SJCRH30 (cell line): Measurements from ENCODE around the gene IL1RAPL2. TPM values are rescaled to one million over a fixed set of nuclear protein-coding genes. Genes with fewer than 3 reads are reported as not detected.
"Not testable (repeated sequence)": the region's sequence is repeated elsewhere in the genome, so short reads cannot be mapped to it uniquely, and the experiment has no call there.

Experiments
- DNase-seq, 2 experiments: peaks; one replicate each; pipeline ENCODE4 v3.0.0-alpha.2; 2015 to 2020
- H3K27ac ChIP-seq: fragments of 250-450 bp; sonication (Bioruptor Pico); 2 replicates; pipeline ENCODE4 v1.5.1; 2020; ENCODE audit warnings: mild to moderate bottlenecking, moderate library complexity
- H3K27me3 ChIP-seq: fragments of 250-450 bp; sonication (Bioruptor Pico); 2 replicates; pipeline ENCODE4 v1.5.1; 2020; ENCODE audit warnings: mild to moderate bottlenecking, moderate library complexity
- H3K36me3 ChIP-seq: fragments of 250-450 bp; sonication (Bioruptor Pico); 2 replicates; pipeline ENCODE4 v1.5.1; 2020; ENCODE audit warnings: mild to moderate bottlenecking, moderate library complexity
- H3K4me1 ChIP-seq: fragments of 250-450 bp; sonication (Bioruptor Pico); 2 replicates; pipeline ENCODE4 v1.5.1; 2020; ENCODE audit warnings: mild to moderate bottlenecking, moderate library complexity
- H3K4me3 ChIP-seq: fragments of 250-450 bp; sonication (Bioruptor Pico); 2 replicates; pipeline ENCODE4 v1.5.1; 2020; ENCODE audit warnings: mild to moderate bottlenecking, moderate library complexity
- H3K9me3 ChIP-seq: fragments of 250-450 bp; sonication (Bioruptor Pico); replicated peaks from 2 replicates; pipeline ENCODE4 v1.5.1; 2020; ENCODE audit warnings: mild to moderate bottlenecking, moderate library complexity
- total RNA-seq: library from RNA; depleted of rRNA; stranded (reverse); fragments of >200 nt; shearing (Covaris generic); gene quantifications from 2 replicates; pipeline ENCODE4 v1.2.3, GENCODE V29; 2014

Gene IL1RAPL2
- total RNA-seq, 1 experiment from 2014 or later, result 0.06 TPM

DNA sequence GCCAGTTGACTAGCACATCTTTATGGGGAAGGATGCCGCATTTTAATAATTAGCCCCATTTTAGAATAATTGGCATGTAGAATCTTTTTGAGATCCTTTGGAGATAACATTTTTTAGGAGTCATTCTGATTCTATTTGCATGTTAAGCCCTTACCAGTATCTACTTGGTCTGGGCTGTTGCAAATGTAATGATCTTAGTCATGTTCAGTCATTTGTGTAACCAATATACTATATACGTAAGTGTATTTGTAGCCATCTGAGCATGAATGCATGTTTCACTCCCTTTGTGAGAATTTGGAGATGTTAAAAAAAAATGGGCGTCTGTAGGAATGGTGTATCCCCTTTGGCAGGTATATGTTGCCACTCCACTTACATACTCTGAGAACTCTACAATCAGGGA is 535.4 kb downstream of the IL1RAPL2 start:
- Histone ChIP-seq H3K27ac (no peak overlapping the region), H3K9me3 (no peaks in the 10 kb centered on the region), H3K36me3 (no peaks in the 10 kb centered on the region), H3K27me3 (no peaks in the 10 kb centered on the region), H3K4me3 (no peak overlapping the region), H3K4me1 (no peaks in the 10 kb centered on the region)
- DNase-seq, result no peak

DNA sequence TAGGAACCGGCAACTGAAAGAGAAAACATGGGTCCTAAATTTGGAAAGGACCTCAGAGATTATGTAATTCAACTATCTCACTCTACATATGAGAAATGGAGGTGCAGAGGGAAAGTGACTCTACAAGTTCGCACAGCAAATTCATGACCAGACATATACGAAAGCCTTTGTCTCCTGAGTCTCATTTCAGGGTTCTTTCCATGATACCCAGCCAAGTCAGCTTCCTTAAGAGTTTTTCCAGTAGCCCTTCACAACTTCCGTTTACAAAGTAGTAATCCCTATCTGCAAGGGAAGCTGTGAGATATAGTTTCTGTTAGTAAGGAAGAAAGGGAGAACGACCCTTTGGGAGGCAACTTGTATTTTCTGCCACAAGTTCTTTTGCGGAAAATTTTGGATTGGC is 543.9 kb downstream of the IL1RAPL2 start:
- H3K4me3 ChIP-seq, result no peak overlapping the region
- H3K4me1 ChIP-seq, result no peaks in the 10 kb centered on the region
- H3K36me3 ChIP-seq, result no peaks in the 10 kb centered on the region
- DNase-seq, result no peak
- H3K27me3 ChIP-seq, result no peaks in the 10 kb centered on the region
- no peak overlapping the region for H3K27ac ChIP-seq
- H3K9me3 ChIP-seq, result no peaks in the 10 kb centered on the region

DNA sequence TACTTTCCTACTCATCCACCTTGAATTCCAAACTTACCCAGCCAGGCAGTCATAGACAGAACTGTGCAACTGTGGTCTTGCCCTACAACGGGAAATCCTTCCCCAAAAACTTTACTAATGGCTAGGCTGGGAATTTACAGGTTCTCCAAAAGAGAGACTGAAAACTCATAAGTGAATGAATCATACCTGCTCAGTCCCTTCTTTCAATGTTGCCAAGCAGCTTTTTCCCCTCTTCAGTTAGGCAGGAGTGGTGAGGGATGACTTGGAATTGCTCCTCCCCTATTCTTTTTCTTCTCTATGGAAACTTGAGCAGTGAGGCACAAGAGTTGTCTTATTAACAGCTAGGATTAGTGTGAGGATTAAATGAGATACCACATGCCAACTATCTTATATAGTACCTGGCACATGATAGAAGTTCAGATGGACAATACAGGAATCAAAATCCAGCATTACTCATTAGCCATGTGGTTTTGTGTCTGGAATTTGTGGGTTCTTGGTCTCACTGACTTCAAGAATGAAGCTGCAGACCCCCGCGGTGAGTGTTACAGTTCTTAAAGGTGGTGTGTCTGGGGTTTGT is 548.6 kb downstream of the IL1RAPL2 start:
- Histone ChIP-seq H3K4me3 (no peak overlapping the region), H3K27ac (no peak overlapping the region), H3K9me3 (no peaks in the 10 kb centered on the region), H3K36me3 (no peaks in the 10 kb centered on the region), H3K4me1 (no peaks in the 10 kb centered on the region), H3K27me3 (no peaks in the 10 kb centered on the region)
- DNase-seq, result no peak

DNA sequence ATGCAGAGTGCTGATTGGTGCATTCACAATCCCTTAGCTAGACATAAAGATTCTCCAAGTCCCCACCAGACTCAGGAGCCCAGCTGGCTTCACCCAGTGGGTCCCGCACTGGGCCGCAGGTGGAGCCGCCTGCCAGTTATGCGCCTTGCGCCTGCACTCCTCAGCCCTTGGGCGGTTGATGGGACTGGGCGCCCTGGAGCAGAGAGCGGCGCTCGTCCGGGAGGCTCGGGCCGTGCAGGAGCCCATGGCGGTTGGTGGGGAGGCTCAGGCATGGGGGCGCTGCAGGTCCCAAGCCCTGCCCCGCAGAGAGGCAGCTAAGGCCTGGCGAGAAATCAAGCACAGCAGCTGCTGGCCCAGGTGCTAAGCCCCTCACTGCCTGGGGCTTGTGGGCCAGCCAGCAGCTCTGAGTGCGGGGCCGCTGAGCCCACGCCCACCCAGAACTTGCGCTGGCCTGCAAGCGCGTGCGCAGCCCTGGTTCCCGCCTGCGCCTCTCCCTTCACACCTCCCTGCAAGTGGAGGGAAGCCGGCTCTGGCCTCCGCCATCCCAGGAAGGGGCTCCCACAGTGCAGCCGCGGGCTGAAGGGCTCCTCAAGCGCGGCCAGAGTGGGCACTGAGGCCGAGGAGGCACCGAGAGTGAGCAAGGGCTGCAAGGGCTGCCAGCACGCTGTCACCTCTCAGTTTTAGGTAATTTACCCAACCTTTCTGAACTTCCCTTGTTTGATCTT is 549.8 kb downstream of the IL1RAPL2 start:
- DNase-seq, H3K27ac ChIP-seq, H3K4me3 ChIP-seq, H3K4me1 ChIP-seq, H3K36me3 ChIP-seq, H3K9me3 ChIP-seq, H3K27me3 ChIP-seq: not testable (repeated sequence)

DNA sequence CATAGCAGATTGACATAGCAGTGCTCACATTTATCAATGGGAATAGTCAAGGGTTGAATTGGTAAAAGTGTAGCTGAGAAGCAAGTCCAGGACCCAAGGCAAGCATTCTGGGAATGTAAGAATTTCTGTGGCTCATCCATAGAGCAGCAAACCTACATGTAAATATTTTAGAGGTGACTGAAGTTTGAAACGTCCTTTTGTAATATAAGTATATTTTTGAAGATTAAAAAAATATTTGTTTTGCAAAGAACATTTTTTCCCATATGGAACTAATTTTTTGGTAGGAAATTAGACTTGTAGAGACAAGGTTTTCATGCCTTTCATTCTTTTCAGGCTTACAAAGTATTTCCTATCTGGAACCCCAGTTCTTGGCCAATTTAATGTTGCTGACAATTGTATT is 550.5 kb downstream of the IL1RAPL2 start:
- no peaks in the 10 kb centered on the region for H3K4me1 ChIP-seq
- H3K27ac ChIP-seq, result no peak overlapping the region
- no peaks in the 10 kb centered on the region for H3K36me3 ChIP-seq
- H3K9me3 ChIP-seq, result no peaks in the 10 kb centered on the region
- no peak for DNase-seq
- H3K27me3 ChIP-seq, result no peaks in the 10 kb centered on the region
- no peak overlapping the region for H3K4me3 ChIP-seq

DNA sequence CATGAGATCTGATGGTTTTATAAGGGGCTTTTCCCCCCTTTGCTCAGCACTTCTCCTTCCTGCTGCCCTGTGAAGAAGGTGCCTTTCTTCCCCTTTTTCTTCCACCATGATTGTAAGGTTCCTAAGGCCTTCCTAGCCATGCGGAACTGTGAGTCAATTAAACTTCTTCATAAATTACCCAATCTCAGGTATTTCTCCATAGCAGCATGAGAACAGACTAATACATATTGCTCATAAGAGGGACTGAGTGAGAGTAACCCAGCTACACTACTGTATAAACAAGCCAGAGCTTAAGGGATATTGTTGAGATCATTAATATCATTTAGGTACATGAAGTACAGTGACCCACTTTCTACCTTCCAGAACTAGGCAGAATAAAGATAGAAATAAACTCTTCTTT is 551.6 kb downstream of the IL1RAPL2 start:
- Histone ChIP-seq H3K4me3 (no peak overlapping the region), H3K9me3 (no peaks in the 10 kb centered on the region)
- no peak for DNase-seq

DNA sequence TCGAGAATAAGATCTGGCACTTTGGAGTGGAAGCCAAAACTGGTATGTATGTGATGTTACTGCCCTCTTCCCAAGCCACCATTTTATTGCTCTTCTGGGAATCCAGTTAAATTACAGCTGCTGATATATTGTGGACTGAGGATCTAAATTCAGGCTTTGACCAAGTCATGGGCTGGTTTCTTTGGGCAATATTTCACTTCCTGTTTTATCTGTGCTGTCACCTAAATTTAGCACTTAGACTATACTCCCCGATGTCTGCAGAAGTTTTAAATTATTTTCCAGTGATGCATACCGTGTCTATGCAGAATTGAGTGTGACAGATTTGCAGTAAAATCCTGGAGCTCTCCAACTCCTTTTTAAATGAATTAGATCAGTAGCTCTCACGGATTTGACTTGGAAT is 554.5 kb downstream of the IL1RAPL2 start:
- no peak for DNase-seq
- H3K4me3 ChIP-seq, result no peak overlapping the region
- H3K27ac ChIP-seq, result no peak overlapping the region
- H3K9me3 ChIP-seq, result no peaks in the 10 kb centered on the region
- no peaks in the 10 kb centered on the region for H3K36me3 ChIP-seq
- H3K27me3 ChIP-seq, result no peaks in the 10 kb centered on the region
- H3K4me1 ChIP-seq, result no peaks in the 10 kb centered on the region

More for the DNA sequence above, 551.6 kb downstream of the IL1RAPL2 start:
- Histone ChIP-seq H3K27me3 (no peaks in the 10 kb centered on the region), H3K36me3 (no peaks in the 10 kb centered on the region), H3K4me1 (no peaks in the 10 kb centered on the region), H3K27ac (no peak overlapping the region)

DNA sequence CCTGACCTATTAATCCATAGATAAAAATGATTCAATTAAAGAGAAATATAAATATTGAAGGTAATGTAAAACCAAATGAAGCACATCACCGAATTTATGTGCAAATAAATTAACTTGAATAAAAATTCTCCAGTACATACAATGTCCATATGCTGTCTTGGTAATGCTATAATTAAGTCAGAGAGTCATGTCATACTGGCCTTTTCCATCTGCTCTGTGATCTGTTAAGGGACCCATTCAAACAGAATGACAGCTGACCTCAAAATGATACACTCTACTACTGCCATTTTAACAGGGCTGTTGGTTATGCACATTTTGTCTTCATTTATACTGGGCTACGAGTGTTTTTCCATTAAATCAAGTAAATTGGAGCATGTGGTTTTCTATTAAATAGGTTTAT is 555.2 kb downstream of the IL1RAPL2 start:
- Histone ChIP-seq H3K27ac (no peak overlapping the region), H3K9me3 (no peaks in the 10 kb centered on the region), H3K4me3 (no peak overlapping the region), H3K36me3 (no peaks in the 10 kb centered on the region), H3K27me3 (no peaks in the 10 kb centered on the region), H3K4me1 (no peaks in the 10 kb centered on the region)
- no peak for DNase-seq

DNA sequence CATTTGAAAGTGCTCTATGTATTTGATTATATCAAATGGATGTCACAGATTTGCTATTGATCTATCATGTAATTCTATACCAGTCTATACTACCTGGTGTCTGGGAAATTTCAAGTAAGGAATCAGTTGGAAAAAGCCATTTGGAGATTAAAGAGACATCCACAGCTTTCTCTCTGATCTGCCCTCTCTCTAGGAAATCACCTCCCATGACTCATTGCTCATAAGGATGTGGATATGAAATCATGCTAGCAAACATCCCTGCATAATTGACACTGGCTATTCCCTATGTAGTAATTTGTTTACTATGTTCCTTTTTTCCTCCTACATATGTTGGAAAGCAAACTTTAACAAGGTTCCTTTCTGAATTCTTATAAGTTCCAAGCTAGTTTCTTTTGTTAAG is 560.2 kb downstream of the IL1RAPL2 start:
- H3K27me3 ChIP-seq, result no peaks in the 10 kb centered on the region
- H3K9me3 ChIP-seq, result no peaks in the 10 kb centered on the region
- no peaks in the 10 kb centered on the region for H3K4me1 ChIP-seq
- H3K27ac ChIP-seq, result no peak overlapping the region
- H3K4me3 ChIP-seq, result no peak overlapping the region
- no peaks in the 10 kb centered on the region for H3K36me3 ChIP-seq
- no peak for DNase-seq

DNA sequence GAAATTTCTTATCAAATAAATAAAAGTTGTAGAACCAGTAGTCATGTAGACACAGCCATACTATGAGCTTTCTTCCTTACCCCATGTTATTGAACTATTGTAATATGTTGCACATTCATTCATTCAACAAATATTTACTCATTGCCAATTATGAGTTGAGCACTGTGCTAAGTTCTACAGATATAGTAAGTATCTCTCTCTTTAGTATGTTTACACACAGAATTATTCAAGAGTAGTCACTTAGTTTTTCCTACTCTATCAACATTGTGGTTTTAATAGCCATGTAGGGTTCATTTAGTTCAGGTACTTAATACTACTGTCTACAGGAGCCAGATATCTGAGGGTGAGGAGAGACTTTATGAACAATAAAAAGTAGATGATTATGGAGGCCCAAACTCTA is 568.3 kb downstream of the IL1RAPL2 start:
- no peak for DNase-seq
- Histone ChIP-seq H3K9me3 (no peaks in the 10 kb centered on the region), H3K4me3 (no peak overlapping the region), H3K27me3 (no peaks in the 10 kb centered on the region), H3K36me3 (no peaks in the 10 kb centered on the region), H3K27ac (no peak overlapping the region), H3K4me1 (no peaks in the 10 kb centered on the region)

DNA sequence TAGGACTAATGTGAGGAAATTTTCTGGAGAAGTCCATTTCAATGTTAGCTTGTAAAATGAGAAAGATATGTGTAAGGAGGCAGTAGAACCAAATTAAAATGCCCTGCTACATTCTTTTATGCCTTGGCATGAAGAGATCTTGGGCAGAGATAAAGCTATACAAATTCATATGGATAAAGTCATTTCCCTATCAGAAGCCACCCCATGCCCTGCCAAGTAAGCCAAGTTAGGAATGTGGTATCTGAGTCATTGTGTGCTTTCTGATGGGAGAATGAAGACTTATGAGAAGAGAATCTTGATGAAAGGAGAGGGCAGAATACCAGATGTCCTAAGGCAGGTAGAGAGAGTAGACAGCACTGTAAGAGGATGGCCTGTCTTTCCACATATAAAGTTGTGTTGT is 570.8 kb downstream of the IL1RAPL2 start:
- Histone ChIP-seq H3K4me3 (no peak overlapping the region), H3K9me3 (no peaks in the 10 kb centered on the region), H3K4me1 (no peaks in the 10 kb centered on the region), H3K36me3 (no peaks in the 10 kb centered on the region), H3K27ac (no peak overlapping the region), H3K27me3 (no peaks in the 10 kb centered on the region)
- DNase-seq, result no peak

DNA sequence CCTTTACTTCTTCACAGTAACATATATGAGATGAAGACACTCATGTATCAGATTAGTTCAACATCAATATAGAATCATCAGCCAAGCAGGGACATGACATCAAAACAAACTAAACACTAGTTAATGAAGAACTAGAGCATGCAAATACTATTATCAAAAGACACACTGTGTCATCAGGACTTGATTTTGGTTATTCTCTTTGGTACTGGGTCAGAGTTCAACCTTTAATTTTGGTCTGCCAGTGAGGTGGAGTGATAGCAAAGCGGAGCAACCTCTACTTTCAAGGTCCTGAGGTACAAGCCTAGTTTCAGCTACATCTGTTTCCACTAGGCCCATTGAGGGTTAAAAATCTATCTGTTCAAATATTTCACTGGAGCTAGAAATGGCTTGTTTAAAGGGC is 584.0 kb downstream of the IL1RAPL2 start:
- Histone ChIP-seq H3K36me3 (no peaks in the 10 kb centered on the region), H3K9me3 (no peaks in the 10 kb centered on the region), H3K27me3 (no peaks in the 10 kb centered on the region), H3K27ac (no peak overlapping the region), H3K4me1 (no peaks in the 10 kb centered on the region), H3K4me3 (no peak overlapping the region)
- DNase-seq, result no peak

DNA sequence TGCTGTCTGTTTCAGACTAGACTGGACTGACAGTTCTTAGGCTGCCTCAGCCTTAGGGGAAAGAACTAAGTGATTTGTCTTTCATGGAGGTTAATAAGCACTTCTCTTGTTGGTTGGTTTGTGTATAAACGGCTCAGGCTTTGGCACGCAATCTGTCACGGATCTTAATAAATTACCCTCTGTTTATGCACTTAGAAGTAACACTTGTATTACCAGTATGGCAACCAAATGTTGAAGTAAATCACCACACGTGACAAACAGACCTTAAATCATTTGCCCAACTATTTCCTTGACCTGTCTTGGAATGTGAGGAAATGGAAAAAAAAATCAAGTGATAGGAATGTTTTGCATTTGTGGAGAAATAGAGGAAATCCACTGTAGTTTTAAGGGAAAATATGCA is 584.6 kb downstream of the IL1RAPL2 start:
- Histone ChIP-seq H3K36me3 (no peaks in the 10 kb centered on the region), H3K27me3 (no peaks in the 10 kb centered on the region), H3K4me1 (no peaks in the 10 kb centered on the region), H3K27ac (no peak overlapping the region), H3K9me3 (no peaks in the 10 kb centered on the region), H3K4me3 (no peak overlapping the region)
- no peak for DNase-seq

DNA sequence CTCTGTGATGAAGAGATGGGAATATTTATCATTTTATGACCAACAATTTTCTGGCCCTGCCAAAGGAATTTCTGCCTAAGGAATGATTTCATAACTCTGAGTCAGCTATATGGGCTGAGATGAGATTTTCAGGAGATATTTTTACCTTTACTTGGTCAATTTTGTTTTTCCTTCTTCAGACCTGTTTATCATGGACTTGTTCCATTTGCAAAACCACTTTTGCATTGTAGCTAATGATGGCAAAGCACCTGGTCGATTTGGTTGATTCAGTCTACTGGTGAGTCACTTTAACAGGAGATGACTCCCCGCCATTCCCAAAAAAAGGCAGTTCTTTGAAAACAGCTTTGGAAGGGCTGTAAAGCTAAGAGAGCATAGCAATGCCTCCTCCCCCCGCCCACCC is 601.2 kb downstream of the IL1RAPL2 start:
- no peak for DNase-seq
- Histone ChIP-seq H3K36me3 (no peaks in the 10 kb centered on the region), H3K27ac (no peak overlapping the region), H3K27me3 (no peaks in the 10 kb centered on the region), H3K4me1 (no peaks in the 10 kb centered on the region), H3K4me3 (no peak overlapping the region), H3K9me3 (no peaks in the 10 kb centered on the region)

DNA sequence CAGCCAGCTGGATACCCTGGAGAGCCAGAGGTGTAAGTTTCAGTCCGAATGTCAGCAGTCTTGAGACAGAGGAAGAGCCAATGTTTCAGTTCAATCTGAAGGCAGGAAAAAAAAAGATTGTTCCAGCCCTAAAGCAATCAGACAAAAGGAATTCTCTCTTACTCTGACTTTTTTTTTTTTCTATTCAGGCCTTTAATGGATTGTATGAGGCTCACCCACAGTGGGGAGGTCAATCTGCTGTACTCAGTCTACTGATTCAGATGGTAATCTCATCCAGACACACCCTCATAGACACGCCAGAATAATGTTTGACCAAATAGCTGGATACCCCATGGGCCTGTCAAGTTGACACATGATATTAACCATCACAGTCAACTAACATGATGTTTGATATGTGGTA is 602.6 kb downstream of the IL1RAPL2 start:
- Histone ChIP-seq H3K36me3 (no peaks in the 10 kb centered on the region), H3K27ac (no peak overlapping the region), H3K4me3 (no peak overlapping the region), H3K27me3 (no peaks in the 10 kb centered on the region), H3K4me1 (no peaks in the 10 kb centered on the region), H3K9me3 (no peaks in the 10 kb centered on the region)
- DNase-seq, result no peak

DNA sequence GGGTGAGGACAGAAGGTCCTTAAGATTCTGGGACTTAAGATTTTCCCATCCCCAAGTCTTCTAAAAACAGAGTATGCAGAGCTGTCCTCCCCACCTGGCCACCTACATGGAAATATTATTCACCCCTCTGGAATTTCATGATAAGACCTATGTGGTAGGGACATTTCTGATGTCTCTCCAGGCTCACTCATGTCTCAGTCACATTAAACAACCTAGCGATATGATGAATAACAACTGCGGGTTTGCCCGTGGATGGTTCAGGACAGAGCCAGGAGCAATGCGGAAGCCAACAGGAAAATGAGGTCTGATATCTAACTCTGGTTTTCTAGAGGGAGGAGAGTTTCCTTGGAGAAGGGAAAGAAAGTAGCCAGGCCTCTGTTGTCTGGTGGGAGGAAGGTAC is 607.1 kb downstream of the IL1RAPL2 start:
- Histone ChIP-seq H3K36me3 (no peaks in the 10 kb centered on the region), H3K27me3 (no peaks in the 10 kb centered on the region), H3K27ac (no peak overlapping the region), H3K9me3 (no peaks in the 10 kb centered on the region), H3K4me3 (no peak overlapping the region), H3K4me1 (no peaks in the 10 kb centered on the region)
- no peak for DNase-seq
